IMR-90 (cell line): ENCODE measurements around the gene FUT1. TPM values are rescaled to one million over a fixed set of nuclear protein-coding genes. Genes with fewer than 3 reads are reported as not detected.
A peak's percentile ranks its signal among the peaks of the same experiment; 100 is the strongest.

Experiments
- ATAC-seq: fragments of 200-7000 bp; cut with Tn5 transposase; 2 replicates; pipeline ENCODE4 v1.9.1; 2020; ENCODE audit warnings: low read depth, mild to moderate bottlenecking, moderate library complexity
- BruUV-seq: library from RNA; stranded (reverse); fragments of 400-500 nt; replicated peaks from 2 replicates; lab custom pipeline; 2021; lab: Mats Ljungman, UMichigan
- CTCF ChIA-PET: fragments of 300-600 bp; formaldehyde crosslinking; extraction: SDS; loops from one replicate; lab custom pipeline; 2021; ENCODE audit warnings: antibody characterized with exemption; lab: Yijun Ruan, JAX
- POLR2A ChIA-PET: fragments of 300-600 bp; sonication (Branson Sonifier 250); formaldehyde crosslinking; loops from one replicate; lab custom pipeline; 2022; ENCODE audit warnings: antibody characterized with exemption; ENCODE audit not compliant: unreplicated experiment; lab: Charles Lee
- DNase-seq: peaks from one replicate; pipeline ENCODE4 v3.0.0; 2013
- H2AFZ ChIP-seq: replicated peaks from 2 replicates; pipeline ENCODE3; 2013; ENCODE audit warnings: low read length, mild to moderate bottlenecking; ENCODE audit not compliant: poor library complexity
- H2AK5ac ChIP-seq: 2 replicates; pipeline ENCODE4 v1.6.1; 2013; ENCODE audit warnings: low read depth, low read length, inconsistent platforms
- H2AK9ac ChIP-seq: replicated peaks from 2 replicates; pipeline ENCODE3; 2013; ENCODE audit warnings: mild to moderate bottlenecking, low read depth, low read length, moderate library complexity; ENCODE audit not compliant: poor library complexity
- H2BK120ac ChIP-seq: 2 replicates; pipeline ENCODE4 v1.6.1; 2013; ENCODE audit warnings: low read depth, low read length, inconsistent platforms
- H2BK15ac ChIP-seq: 3 replicates; pipeline ENCODE4 v1.6.1; 2013; ENCODE audit warnings: low read depth, low read length, inconsistent platforms
- H2BK20ac ChIP-seq: 2 replicates; pipeline ENCODE4 v1.6.1; 2013; ENCODE audit warnings: low read depth, mild to moderate bottlenecking, inconsistent platforms, low read length, moderate library complexity
- H2BK5ac ChIP-seq: 2 replicates; pipeline ENCODE4 v1.6.1; 2013; ENCODE audit warnings: mild to moderate bottlenecking, low read depth, low read length, inconsistent platforms; ENCODE audit not compliant: poor library complexity, severe bottlenecking
- H3K14ac ChIP-seq: replicated peaks from 2 replicates; pipeline ENCODE4 v1.6.1; 2013; ENCODE audit warnings: low read depth, low read length, inconsistent platforms
- H3K18ac ChIP-seq: 2 replicates; pipeline ENCODE4 v1.6.1; 2013; ENCODE audit warnings: low read depth, low read length, control low read depth
- H3K23ac ChIP-seq: 2 replicates; pipeline ENCODE4 v1.6.1; 2013; ENCODE audit warnings: low read depth, low read length, inconsistent platforms
- H3K27ac ChIP-seq: 2 replicates; pipeline ENCODE4 v1.5.1; 2013; ENCODE audit warnings: mild to moderate bottlenecking, control low read depth, low read length; ENCODE audit not compliant: insufficient read depth
- H3K27me3 ChIP-seq: 2 replicates; pipeline ENCODE4 v1.6.1; 2013; ENCODE audit warnings: low read length; ENCODE audit not compliant: control insufficient read depth, insufficient read depth
- H3K36me3 ChIP-seq: 2 replicates; pipeline ENCODE4 v1.6.1; 2013; ENCODE audit warnings: low read length, mixed read lengths; ENCODE audit not compliant: control insufficient read depth, insufficient read depth
- H3K4ac ChIP-seq: 2 replicates; pipeline ENCODE4 v1.6.1; 2013; ENCODE audit warnings: low read depth, low read length, inconsistent platforms
- H3K4me1 ChIP-seq: 2 replicates; pipeline ENCODE4 v1.6.1; 2013; ENCODE audit warnings: low read length, mixed read lengths; ENCODE audit not compliant: control insufficient read depth, insufficient read depth
- H3K4me2 ChIP-seq: 2 replicates; pipeline ENCODE4 v1.6.1; 2013; ENCODE audit warnings: low read depth, mild to moderate bottlenecking, control low read depth, low read length, moderate library complexity
- H3K4me3 ChIP-seq: 2 replicates; pipeline ENCODE4 v1.5.1; 2013; ENCODE audit warnings: low read depth, mild to moderate bottlenecking, control low read depth, low read length, moderate library complexity; ENCODE audit not compliant: insufficient read depth
- H3K56ac ChIP-seq: 2 replicates; pipeline ENCODE4 v1.6.1; 2013; ENCODE audit warnings: low read length, inconsistent platforms; ENCODE audit not compliant: insufficient read depth; ENCODE audit errors: extremely low read depth
- H3K79me1 ChIP-seq, 2 experiments: 2 replicates each; pipeline ENCODE4 v1.6.1; 2013; ENCODE audit warnings: low read length in 2 of 2, inconsistent platforms in 1 of 2, low read depth in 1 of 2
- H3K9ac ChIP-seq: 2 replicates; pipeline ENCODE4 v1.6.1; 2013; ENCODE audit warnings: low read depth, low read length, control low read depth
- H3K9me1 ChIP-seq: 2 replicates; pipeline ENCODE4 v1.6.1; 2013; ENCODE audit warnings: low read length, inconsistent platforms; ENCODE audit not compliant: insufficient read depth
- H3K9me3 ChIP-seq: 2 replicates; pipeline ENCODE4 v1.6.1; 2013; ENCODE audit warnings: low read length; ENCODE audit not compliant: control insufficient read depth, insufficient read depth
- H4K20me1 ChIP-seq: 2 replicates; pipeline ENCODE4 v1.6.1; 2013; ENCODE audit warnings: low read length, inconsistent platforms; ENCODE audit not compliant: insufficient read depth
- H4K5ac ChIP-seq: 2 replicates; pipeline ENCODE4 v1.6.1; 2013; ENCODE audit warnings: mild to moderate bottlenecking, low read depth, low read length, control low read depth
- H4K8ac ChIP-seq, 2 experiments: 2 replicates each; pipeline ENCODE4 v1.6.1; 2013; ENCODE audit warnings: low read depth in 2 of 2, low read length in 2 of 2, control low read depth in 1 of 2, inconsistent platforms in 1 of 2
- H4K91ac ChIP-seq: 2 replicates; pipeline ENCODE4 v1.6.1; 2013; ENCODE audit warnings: low read depth, low read length, inconsistent platforms; ENCODE audit not compliant: insufficient read depth
- BHLHE40 ChIP-seq: fragments of 150-350 bp; IDR thresholded peaks from 2 replicates; pipeline ENCODE4 v1.6.1; 2016; ENCODE audit warnings: mild to moderate bottlenecking, low read depth, low read length
- CEBPB ChIP-seq: IDR thresholded peaks from 2 replicates; pipeline ENCODE4 v1.6.1; 2012; ENCODE audit warnings: low read depth, low read length, improper control_type of control experiment
- CHD1 ChIP-seq: IDR thresholded peaks from 2 replicates; pipeline ENCODE4 v1.6.1; 2012; ENCODE audit warnings: low read depth, low read length, improper control_type of control experiment
- FOS ChIP-seq: fragments of 150-350 bp; IDR thresholded peaks from 2 replicates; pipeline ENCODE4 v1.6.1; 2016; ENCODE audit warnings: low read depth, low read length
- MAFK ChIP-seq: IDR thresholded peaks from 2 replicates; pipeline ENCODE4 v1.6.1; 2012; ENCODE audit warnings: low read depth, low read length, improper control_type of control experiment
- MAZ ChIP-seq: IDR thresholded peaks from 2 replicates; pipeline ENCODE4 v1.6.1; 2012; ENCODE audit warnings: low read depth, mild to moderate bottlenecking, low read length, improper control_type of control experiment, moderate library complexity, borderline replicate concordance
- MXI1 ChIP-seq: IDR thresholded peaks from 2 replicates; pipeline ENCODE4 v1.6.1; 2012; ENCODE audit warnings: low read depth, mild to moderate bottlenecking, low read length, moderate library complexity, borderline replicate concordance
- NFE2L2 ChIP-seq: fragments of 150-350 bp; IDR thresholded peaks from 2 replicates; pipeline ENCODE4 v1.6.1; 2016; ENCODE audit warnings: low read depth, mild to moderate bottlenecking, low read length
- POLR2A ChIP-seq: IDR thresholded peaks from 2 replicates; pipeline ENCODE4 v1.6.1; 2012; ENCODE audit warnings: mild to moderate bottlenecking, low read depth, low read length
- RAD21 ChIP-seq: IDR thresholded peaks from 2 replicates; pipeline ENCODE4 v1.6.1; 2012; ENCODE audit warnings: low read length, improper control_type of control experiment
- RCOR1 ChIP-seq: IDR thresholded peaks from 2 replicates; pipeline ENCODE4 v1.6.1; 2012; ENCODE audit warnings: mild to moderate bottlenecking, low read length, improper control_type of control experiment; ENCODE audit not compliant: insufficient replicate concordance
- RFX5 ChIP-seq: IDR thresholded peaks from 2 replicates; pipeline ENCODE4 v1.8.0; 2012; ENCODE audit warnings: low read depth, mild to moderate bottlenecking, low read length, moderate library complexity
- WGBS, 2 experiments: methylation state at CpG; one replicate each; pipeline versions ENCODE4 v1.1.5 to v1.1.7; 2013; ENCODE audit warnings: missing lambda C conversion rate in 2 of 2; ENCODE audit not compliant: insufficient read length in 1 of 2; ENCODE audit errors: extremely low coverage in 2 of 2; 5-methylcytosine and 5-hydroxymethylcytosine counted together
- dilution Hi-C: fragments of 300-500 bp; cut with HindIII; formaldehyde crosslinking; loops from one replicate; pipeline ENCODE4 v1.14.3; 2018; ENCODE audit warnings: low sequenced_read_pairs; ENCODE audit not compliant: unreplicated experiment
- in situ Hi-C: fragments of 300-500 bp; cut with MboI; formaldehyde crosslinking; loops from 3 replicates; pipeline ENCODE4 v1.14.3; 2019; ENCODE audit warnings: low sequenced_read_pairs, inconsistent platforms, mixed read lengths
- intact Hi-C: fragments of 100-400 bp; cut with micrococcal nuclease; formaldehyde crosslinking; loops from 2 replicates; pipeline ENCODE4 v1.10.0; 2022
- polyA plus RNA-seq, 3 experiments: library from polyadenylated mRNA; depleted of rRNA; stranded (reverse); fragments of >200 nt; gene quantifications; 2 replicates each; pipeline ENCODE4 v1.2.3, GENCODE V29; 2012; ENCODE audit warnings: low replicate concordance in 1 of 3
- total RNA-seq: library from RNA; depleted of rRNA; stranded (reverse); fragments of >200 nt; gene quantifications from 2 replicates; pipeline ENCODE4 v1.2.3, GENCODE V29; 2012
- TF ChIP-seq, protein P1 (sequence below): conservative IDR thresholded peaks from 2 replicates; pipeline ENCODE4 v1.5.1; 2012; ENCODE audit warnings: mild to moderate bottlenecking, low read depth, low read length, improper control_type of control experiment
- TF ChIP-seq, protein P2 (sequence below): fragments of 150-350 bp; IDR thresholded peaks from 2 replicates; pipeline ENCODE4 v1.6.1; 2016; ENCODE audit warnings: low read depth, mild to moderate bottlenecking, low read length, moderate library complexity, borderline replicate concordance

FUT1 gene
- total and polyA plus RNA-seq, 2 of the 4 experiments (the other 2 are of a cell fraction): 0.09 to 0.18 TPM

DNA sequence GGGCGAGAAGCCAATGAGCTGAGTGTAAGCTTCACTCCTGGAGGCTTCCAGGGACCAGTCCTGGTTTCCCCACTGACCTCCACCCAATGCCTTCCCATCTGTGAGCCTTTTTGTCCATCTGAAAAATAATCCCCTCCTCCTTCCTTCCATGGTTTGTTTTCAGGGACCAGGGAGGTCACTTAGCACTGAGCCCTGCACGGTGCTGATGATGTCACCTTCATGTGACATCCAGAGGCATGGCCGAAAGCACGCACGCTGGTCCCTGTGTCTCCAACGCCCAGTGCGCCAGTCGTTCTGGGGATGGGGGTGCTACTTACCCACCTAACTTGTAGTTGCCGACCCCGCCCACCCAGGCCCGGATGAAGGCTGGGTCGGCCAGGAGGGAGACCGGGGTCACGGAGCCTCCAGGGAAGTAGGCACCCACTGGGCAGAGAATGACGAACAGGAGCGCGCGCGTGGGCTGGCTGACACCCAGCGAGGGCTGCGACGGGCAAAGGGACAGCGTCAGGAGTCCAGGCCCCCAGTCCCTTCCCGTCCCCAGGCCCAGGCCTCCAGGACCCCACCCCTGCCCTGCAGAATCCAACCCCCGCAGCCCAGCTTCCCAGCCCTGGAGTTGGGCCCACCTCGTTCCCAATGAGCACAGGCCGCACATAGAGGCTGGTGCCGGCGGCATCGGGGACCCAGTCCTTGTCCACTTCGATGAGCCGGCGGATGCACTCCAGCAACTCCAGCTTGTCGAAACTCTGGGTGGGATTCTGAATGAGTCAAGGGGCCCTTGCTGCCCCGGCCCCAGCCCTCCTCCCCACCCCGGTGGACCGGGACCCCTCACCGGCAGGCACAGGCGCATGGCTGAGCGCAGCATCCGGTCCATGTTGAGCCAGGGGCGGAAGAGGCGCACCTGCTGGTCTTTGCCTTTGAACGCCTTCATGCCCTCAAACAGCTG is 47.2 kb upstream of the FUT1 start:
- dilution Hi-C loops (loop anchor here (10.0 kb wide), 1 partner anchor 55 kb away; no protein-coding TSS in a partner anchor), in situ Hi-C loops (no loop called here), intact Hi-C loops (no loop called here)
- H2BK15ac ChIP-seq: no peak overlapping the region
- H2BK5ac ChIP-seq: no peak overlapping the region
- no peaks in the 10 kb centered on the region for H3K9me3 ChIP-seq
- H3K4me1 ChIP-seq: peaks cover 7% of the 10 kb centered on the region
- no peak overlapping the region for H3K9ac ChIP-seq
- H3K9me1 ChIP-seq: no peaks in the 10 kb centered on the region
- H3K4me3 ChIP-seq: no peak overlapping the region
- H3K56ac ChIP-seq: no peak overlapping the region
- peak overlapping the region; percentile 58 for H2AFZ ChIP-seq
- no peak overlapping the region for H2BK120ac ChIP-seq
- no peak overlapping the region for H3K23ac ChIP-seq
- 0 out of 2 replicates have a peak, but pooled peaks cover 2% of the 10 kb centered on the region for H4K20me1 ChIP-seq
- no peak overlapping the region for H3K4me2 ChIP-seq
- H4K8ac ChIP-seq: no peak overlapping the region
- no peak overlapping the region for H2BK20ac ChIP-seq
- no peak overlapping the region for H4K91ac ChIP-seq
- no peak for ATAC-seq
- peak overlapping the region; percentile 37 for H2AK9ac ChIP-seq
- DNase-seq: no peak
- TF ChIP-seq RFX5: no peak
- TF ChIP-seq CHD1: no peak
- no peak for TF ChIP-seq FOS
- no peak for TF ChIP-seq CEBPB
- TF ChIP-seq MAZ: no peak
- no peak for TF ChIP-seq RCOR1
- TF ChIP-seq POLR2A: no peak
- no peak for TF ChIP-seq RAD21
- no peak for TF ChIP-seq BHLHE40
- no peak for TF ChIP-seq MXI1
- TF ChIP-seq NFE2L2: no peak
- TF ChIP-seq, protein P1, sequence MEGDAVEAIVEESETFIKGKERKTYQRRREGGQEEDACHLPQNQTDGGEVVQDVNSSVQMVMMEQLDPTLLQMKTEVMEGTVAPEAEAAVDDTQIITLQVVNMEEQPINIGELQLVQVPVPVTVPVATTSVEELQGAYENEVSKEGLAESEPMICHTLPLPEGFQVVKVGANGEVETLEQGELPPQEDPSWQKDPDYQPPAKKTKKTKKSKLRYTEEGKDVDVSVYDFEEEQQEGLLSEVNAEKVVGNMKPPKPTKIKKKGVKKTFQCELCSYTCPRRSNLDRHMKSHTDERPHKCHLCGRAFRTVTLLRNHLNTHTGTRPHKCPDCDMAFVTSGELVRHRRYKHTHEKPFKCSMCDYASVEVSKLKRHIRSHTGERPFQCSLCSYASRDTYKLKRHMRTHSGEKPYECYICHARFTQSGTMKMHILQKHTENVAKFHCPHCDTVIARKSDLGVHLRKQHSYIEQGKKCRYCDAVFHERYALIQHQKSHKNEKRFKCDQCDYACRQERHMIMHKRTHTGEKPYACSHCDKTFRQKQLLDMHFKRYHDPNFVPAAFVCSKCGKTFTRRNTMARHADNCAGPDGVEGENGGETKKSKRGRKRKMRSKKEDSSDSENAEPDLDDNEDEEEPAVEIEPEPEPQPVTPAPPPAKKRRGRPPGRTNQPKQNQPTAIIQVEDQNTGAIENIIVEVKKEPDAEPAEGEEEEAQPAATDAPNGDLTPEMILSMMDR: no peak
- TF ChIP-seq MAFK: no peak
- TF ChIP-seq, protein P2, sequence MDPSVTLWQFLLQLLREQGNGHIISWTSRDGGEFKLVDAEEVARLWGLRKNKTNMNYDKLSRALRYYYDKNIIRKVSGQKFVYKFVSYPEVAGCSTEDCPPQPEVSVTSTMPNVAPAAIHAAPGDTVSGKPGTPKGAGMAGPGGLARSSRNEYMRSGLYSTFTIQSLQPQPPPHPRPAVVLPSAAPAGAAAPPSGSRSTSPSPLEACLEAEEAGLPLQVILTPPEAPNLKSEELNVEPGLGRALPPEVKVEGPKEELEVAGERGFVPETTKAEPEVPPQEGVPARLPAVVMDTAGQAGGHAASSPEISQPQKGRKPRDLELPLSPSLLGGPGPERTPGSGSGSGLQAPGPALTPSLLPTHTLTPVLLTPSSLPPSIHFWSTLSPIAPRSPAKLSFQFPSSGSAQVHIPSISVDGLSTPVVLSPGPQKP: no peak
- H3K79me1 ChIP-seq: no peaks in the 10 kb centered on the region; a peak in 1 of 4 replicates
- CTCF ChIA-PET: no interaction called here
- no peaks in the 10 kb centered on the region; the same call in 1 of the 2 replicates for H3K36me3 ChIP-seq
- no peak overlapping the region for H3K4ac ChIP-seq
- no TSS peak for BruUV-seq
- no peak overlapping the region for H4K5ac ChIP-seq
- no peak overlapping the region for H3K18ac ChIP-seq
- WGBS, 2 experiments: 95% methylated on average over 26 of the region's 44 CpGs; no CpG with 5 or more reads in 1 of the 2 experiments
- no peak overlapping the region for H3K27ac ChIP-seq
- H3K14ac ChIP-seq: no peak overlapping the region
- POLR2A ChIA-PET: no interaction called here
- H3K27me3 ChIP-seq: no peaks in the 10 kb centered on the region
- no peak overlapping the region for H2AK5ac ChIP-seq
